Trophoblast cell (in vitro differentiated cells and primary cell): ENCODE measurements around the gene GJB1.

Experiments used
- DNase-seq, 2 donors: peaks; one replicate each; pipeline ENCODE4 v3.0.0-alpha.2; 2016
- H2AFZ ChIP-seq: 2 replicates; pipeline ENCODE4 v1.6.1; 2013; ENCODE audit warnings: low read length, moderate library complexity, mild to moderate bottlenecking; ENCODE audit not compliant: insufficient read depth, poor library complexity
- H2AK5ac ChIP-seq: 2 replicates; pipeline ENCODE4 v1.6.1; 2013; ENCODE audit warnings: mild to moderate bottlenecking, low read length
- H2BK120ac ChIP-seq: 2 replicates; pipeline ENCODE4 v1.6.1; 2013; ENCODE audit warnings: low read length, mild to moderate bottlenecking, moderate library complexity; ENCODE audit not compliant: insufficient read depth, poor library complexity
- H2BK12ac ChIP-seq: 2 replicates; pipeline ENCODE4 v1.6.1; 2013; ENCODE audit warnings: mild to moderate bottlenecking, low read length, moderate library complexity
- H2BK5ac ChIP-seq: 2 replicates; pipeline ENCODE4 v1.6.1; 2013; ENCODE audit warnings: low read length, low read depth, moderate library complexity, mild to moderate bottlenecking; ENCODE audit not compliant: poor library complexity
- H3K14ac ChIP-seq: 2 replicates; pipeline ENCODE4 v1.6.1; 2013; ENCODE audit warnings: mild to moderate bottlenecking, low read length
- H3K18ac ChIP-seq: 2 replicates; pipeline ENCODE4 v1.6.1; 2013; ENCODE audit warnings: mild to moderate bottlenecking, low read length
- H3K23ac ChIP-seq: 2 replicates; pipeline ENCODE4 v1.6.1; 2013; ENCODE audit warnings: low read length
- H3K27ac ChIP-seq: 2 replicates; pipeline ENCODE4 v1.5.1; 2013; ENCODE audit warnings: low read depth, mild to moderate bottlenecking, inconsistent platforms, low read length, moderate library complexity
- H3K27me3 ChIP-seq: 2 replicates; pipeline ENCODE4 v1.6.1; 2013; ENCODE audit warnings: inconsistent platforms, mild to moderate bottlenecking, low read length, moderate library complexity; ENCODE audit not compliant: insufficient read depth
- H3K36me3 ChIP-seq, 2 experiments: 1 replicate in 1 of 2; 2 replicates in 1 of 2; pipeline ENCODE4 v1.6.1; 2013; ENCODE audit warnings: low read length in 2 of 2, mild to moderate bottlenecking in 2 of 2, moderate library complexity in 1 of 2; ENCODE audit not compliant: insufficient read depth in 2 of 2, control insufficient read depth in 1 of 2
- H3K4ac ChIP-seq: 2 replicates; pipeline ENCODE4 v1.6.1; 2013; ENCODE audit warnings: low read depth, mild to moderate bottlenecking, low read length, moderate library complexity
- H3K4me1 ChIP-seq, 2 experiments: 1 replicate in 1 of 2; 2 replicates in 1 of 2; pipeline ENCODE4 v1.6.1; 2013; ENCODE audit warnings: low read length in 2 of 2, mild to moderate bottlenecking in 2 of 2, moderate library complexity in 1 of 2; ENCODE audit not compliant: insufficient read depth in 2 of 2, control insufficient read depth in 1 of 2
- H3K4me2 ChIP-seq: 2 replicates; pipeline ENCODE4 v1.6.1; 2013; ENCODE audit warnings: inconsistent platforms, mild to moderate bottlenecking, low read length, moderate library complexity
- H3K4me3 ChIP-seq: 2 replicates; pipeline ENCODE4 v1.5.1; 2013; ENCODE audit warnings: mild to moderate bottlenecking, low read depth, low read length, inconsistent platforms
- H3K79me1 ChIP-seq: one replicate; pipeline ENCODE4 v1.6.1; 2013; ENCODE audit warnings: low read length
- H3K79me2 ChIP-seq: 2 replicates; pipeline ENCODE4 v1.6.1; 2013; ENCODE audit warnings: low read length, mild to moderate bottlenecking; ENCODE audit not compliant: control insufficient read depth, insufficient read depth, poor library complexity
- H3K9ac ChIP-seq: 2 replicates; pipeline ENCODE4 v1.6.1; 2013; ENCODE audit warnings: mild to moderate bottlenecking, low read length
- H3K9me3 ChIP-seq: 2 replicates; pipeline ENCODE4 v1.6.1; 2013; ENCODE audit warnings: low read depth, mild to moderate bottlenecking, control low read depth, inconsistent platforms, low read length; ENCODE audit not compliant: insufficient read depth
- H4K12ac ChIP-seq: 2 replicates; pipeline ENCODE4 v1.6.1; 2013; ENCODE audit warnings: low read depth, mild to moderate bottlenecking, low read length, moderate library complexity
- H4K8ac ChIP-seq: 2 replicates; pipeline ENCODE4 v1.6.1; 2013; ENCODE audit warnings: low read depth, mild to moderate bottlenecking, low read length, moderate library complexity
- H4K91ac ChIP-seq: one replicate; pipeline ENCODE4 v1.6.1; 2013; ENCODE audit warnings: low read depth, mild to moderate bottlenecking, low read length, moderate library complexity
- WGBS: extraction: QIAGEN DNeasy Blood & Tissue Kit; methylation state at CpG from one replicate; pipeline ENCODE4 v1.1.7; 2013; ENCODE audit warnings: missing lambda C conversion rate; ENCODE audit not compliant: insufficient read length, insufficient coverage; ENCODE audit errors: extremely low coverage; 5-methylcytosine and 5-hydroxymethylcytosine counted together

Gene GJB1

DNA sequence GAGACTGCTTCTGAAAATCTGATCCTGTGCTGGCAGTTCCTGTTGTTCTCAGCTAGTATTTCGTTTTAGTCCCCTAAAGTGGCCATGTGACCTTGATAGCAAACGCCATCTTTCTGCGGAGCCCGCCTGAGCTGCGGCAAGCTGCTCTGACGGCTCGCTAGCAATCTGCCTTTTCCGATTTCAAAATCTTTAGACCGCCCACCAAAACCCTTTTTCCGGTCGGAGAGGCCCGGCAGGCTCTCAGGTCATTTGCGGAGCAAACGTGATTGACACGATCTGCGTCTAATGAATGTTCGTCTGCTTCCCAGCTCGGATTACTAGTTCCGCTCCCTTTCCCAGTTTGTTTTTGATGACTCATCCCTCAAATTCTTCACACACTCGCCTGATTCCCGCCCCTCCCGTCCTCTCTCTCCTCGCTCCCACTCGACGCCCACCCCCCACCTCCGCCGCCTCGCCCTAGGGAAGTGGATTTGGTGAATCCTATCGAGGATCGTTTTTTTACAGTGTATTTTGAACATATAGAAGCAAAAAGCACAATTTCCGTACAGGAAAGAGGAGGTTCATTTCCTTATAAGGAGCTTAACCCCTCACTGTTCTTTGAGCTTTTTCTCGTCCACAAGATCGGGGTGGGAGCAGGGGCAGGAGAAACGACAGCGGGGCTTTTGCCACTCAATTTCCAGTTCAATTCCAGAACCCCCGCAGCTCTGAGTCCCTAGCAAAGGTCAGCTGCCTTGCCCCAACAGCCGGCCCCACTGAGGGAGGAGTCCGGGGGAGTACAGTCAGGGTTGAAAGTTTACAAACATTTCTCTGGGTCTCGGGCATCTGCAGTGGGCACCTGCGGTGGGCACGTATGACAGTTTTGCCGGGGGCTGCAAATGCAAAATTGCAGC lies 40.9 kb upstream of the GJB1 start:
- Histone ChIP-seq H3K23ac (no peak overlapping the region), H3K79me1 (peaks cover 9% of the 10 kb centered on the region), H3K27ac (peak overlapping the region; percentile 86), H3K4ac (no peak overlapping the region), H2AFZ (no peak overlapping the region), H3K14ac (peak overlapping the region; percentile 4), H3K18ac (no peak overlapping the region), H3K4me2 (peak overlapping the region; percentile 71), H3K9me3 (no peaks in the 10 kb centered on the region), H4K91ac (peak overlapping the region; percentile 84), H2BK5ac (peak overlapping the region; percentile 80), H3K79me2 (peaks cover 2% of the 10 kb centered on the region), H3K9ac (no peak overlapping the region), H3K27me3 (no peaks in the 10 kb centered on the region), H3K4me1 (peaks cover 4 to 11% of the 10 kb centered on the region in 2 experiments), H2AK5ac (peak overlapping the region; percentile 23), H2BK120ac (peak overlapping the region; percentile 60), H4K8ac (peak overlapping the region; percentile 97), H3K36me3 (no peaks in the 10 kb centered on the region), H3K4me3 (no peak overlapping the region), H2BK12ac (peak overlapping the region; percentile 43), H4K12ac (peak overlapping the region; percentile 22)
- no CpG with 5 or more reads among the region's 42 CpGs for WGBS
- DNase-seq, result peak; percentile 79 to 92

DNA sequence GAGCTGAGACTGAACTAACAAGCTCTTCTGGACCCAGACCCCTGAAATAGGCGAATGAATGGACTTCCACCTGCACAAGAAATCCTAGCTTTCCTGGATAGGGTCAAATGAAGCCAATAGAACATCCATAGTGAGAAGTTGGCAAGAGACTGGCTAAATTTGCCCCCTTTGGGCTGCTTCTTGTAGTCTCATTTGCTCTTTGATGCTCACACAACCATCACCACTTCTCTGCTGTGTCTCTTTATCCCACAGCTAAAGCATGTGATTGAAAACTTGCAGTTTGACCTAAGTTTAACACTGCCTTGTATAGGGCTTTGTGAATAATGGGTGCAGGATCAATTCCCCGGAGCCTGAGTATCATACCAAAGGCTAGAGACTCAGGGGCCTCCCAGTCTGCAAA lies 40.2 kb upstream of the GJB1 start:
- Histone ChIP-seq H4K12ac (no peak overlapping the region), H3K4me2 (peak overlapping the region; percentile 63), H3K14ac (peak overlapping the region; percentile 15), H3K27me3 (no peaks in the 10 kb centered on the region), H2BK12ac (peak overlapping the region; percentile 38), H3K36me3 (no peaks in the 10 kb centered on the region), H3K23ac (no peak overlapping the region), H3K9ac (no peak overlapping the region), H4K91ac (peak overlapping the region; percentile 84), H3K79me1 (peaks cover 9% of the 10 kb centered on the region), H3K27ac (no peak overlapping the region), H2AK5ac (peak overlapping the region; percentile 23), H2BK120ac (no peak overlapping the region), H2AFZ (peak overlapping the region; percentile 32), H3K4me1 (peaks cover 4 to 11% of the 10 kb centered on the region in 2 experiments), H2BK5ac (peak overlapping the region; percentile 80), H3K4ac (no peak overlapping the region), H3K18ac (no peak overlapping the region), H4K8ac (peak overlapping the region; percentile 88), H3K4me3 (no peak overlapping the region), H3K9me3 (no peaks in the 10 kb centered on the region), H3K79me2 (peaks cover 2% of the 10 kb centered on the region)
- no peak for DNase-seq
- WGBS, result no CpG with 5 or more reads among the region's 2 CpGs

DNA sequence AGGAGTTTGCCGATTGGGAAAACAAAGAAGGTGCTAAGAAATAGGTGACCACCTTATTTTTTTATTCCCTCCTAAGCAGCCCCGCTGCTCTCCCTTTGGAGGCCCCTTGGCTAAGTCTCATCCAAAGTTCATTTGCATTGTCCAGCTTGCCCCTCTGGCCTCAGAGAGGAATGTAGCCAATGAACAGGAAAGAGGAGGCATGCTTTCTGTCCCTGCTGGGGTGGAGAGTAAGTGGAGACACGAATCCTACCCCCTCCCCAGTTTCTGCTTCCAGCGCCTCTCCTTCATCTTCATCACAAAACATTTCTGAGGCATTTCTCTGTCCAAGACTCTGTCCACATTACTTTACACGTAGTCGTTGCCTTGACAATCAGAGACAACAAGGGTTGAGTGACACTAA lies 39.7 kb upstream of the GJB1 start:
- Histone ChIP-seq H3K18ac (no peak overlapping the region), H2BK120ac (no peak overlapping the region), H3K23ac (no peak overlapping the region), H3K27ac (peak overlapping the region; percentile 4), H3K14ac (no peak overlapping the region), H3K4me1 (peaks cover 4 to 9% of the 10 kb centered on the region in 2 experiments), H2BK12ac (no peak overlapping the region), H2AFZ (peak overlapping the region; percentile 32), H4K12ac (no peak overlapping the region), H2BK5ac (no peak overlapping the region), H3K36me3 (no peaks in the 10 kb centered on the region), H2AK5ac (no peak overlapping the region), H3K79me2 (peaks cover 2% of the 10 kb centered on the region), H3K9ac (no peak overlapping the region), H3K79me1 (peaks cover 9% of the 10 kb centered on the region), H4K91ac (peak overlapping the region; percentile 37), H4K8ac (peak overlapping the region; percentile 60), H3K4ac (no peak overlapping the region), H3K4me3 (no peak overlapping the region), H3K4me2 (peak overlapping the region; percentile 19), H3K9me3 (no peaks in the 10 kb centered on the region), H3K27me3 (no peaks in the 10 kb centered on the region)
- WGBS, result no CpG with 5 or more reads among the region's 6 CpGs
- DNase-seq, result peak in 1 of 2 donors; percentile 27

DNA sequence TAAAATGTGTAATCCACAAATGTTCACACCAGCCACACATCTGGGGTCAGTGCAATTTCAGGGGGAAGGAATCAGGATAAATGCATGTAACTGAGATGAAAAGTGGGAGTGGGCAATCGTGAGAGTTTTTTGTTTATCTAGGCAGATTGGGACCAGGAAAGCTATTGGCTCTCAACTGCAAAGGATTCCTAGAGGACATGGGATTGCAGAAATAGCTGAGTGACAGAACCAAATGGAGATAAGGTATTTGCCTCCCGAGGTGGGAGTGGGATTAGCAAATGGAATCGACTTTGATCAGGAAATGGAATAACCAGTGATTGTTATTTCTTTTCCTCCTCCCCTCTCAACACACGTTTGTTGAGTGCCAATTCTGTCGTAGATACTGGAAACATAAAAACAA lies 38.9 kb upstream of the GJB1 start:
- no peak overlapping the region for H3K9ac ChIP-seq
- peaks cover 4 to 9% of the 10 kb centered on the region in 2 experiments for H3K4me1 ChIP-seq
- no peaks in the 10 kb centered on the region for H3K9me3 ChIP-seq
- no peak overlapping the region for H2BK120ac ChIP-seq
- H4K8ac ChIP-seq, result no peak overlapping the region
- no peak overlapping the region for H3K18ac ChIP-seq
- no peak for DNase-seq
- WGBS, result no CpG with 5 or more reads among the region's 5 CpGs
- H2AK5ac ChIP-seq, result no peak overlapping the region
- no peak overlapping the region for H2BK12ac ChIP-seq
- no peak overlapping the region for H3K4ac ChIP-seq
- H4K12ac ChIP-seq, result no peak overlapping the region
- no peak overlapping the region for H4K91ac ChIP-seq
- no peak overlapping the region for H3K4me2 ChIP-seq
- no peaks in the 10 kb centered on the region for H3K27me3 ChIP-seq
- H2BK5ac ChIP-seq, result peak overlapping the region; percentile 13
- H3K14ac ChIP-seq, result no peak overlapping the region
- no peak overlapping the region for H3K4me3 ChIP-seq
- no peaks in the 10 kb centered on the region for H3K36me3 ChIP-seq
- no peak overlapping the region for H2AFZ ChIP-seq
- peaks cover 2% of the 10 kb centered on the region for H3K79me2 ChIP-seq
- no peak overlapping the region for H3K23ac ChIP-seq
- H3K27ac ChIP-seq, result peak overlapping the region; percentile 4
- H3K79me1 ChIP-seq, result peaks cover 9% of the 10 kb centered on the region
